ENCODE results near the gene GPR15LG.
A peak's percentile ranks its signal among the peaks of the same experiment; 100 is the strongest.

GPR15LG gene

GRCh38 chr10:84188815-84189214 is 15.2 kb downstream of the GPR15LG start:
- DNase-seq, result no peak
- no peaks in the 10 kb centered on the region for H3K36me3 ChIP-seq
- H3K4me1 ChIP-seq, result no peaks in the 10 kb centered on the region
- no peaks in the 10 kb centered on the region for H3K9me3 ChIP-seq
- H3K27me3 ChIP-seq, result peaks cover 2% of the 10 kb centered on the region
- no peak overlapping the region for H3K4me3 ChIP-seq (ENCODE audit: low read depth, low read length)
- TF ChIP-seq, protein P1, sequence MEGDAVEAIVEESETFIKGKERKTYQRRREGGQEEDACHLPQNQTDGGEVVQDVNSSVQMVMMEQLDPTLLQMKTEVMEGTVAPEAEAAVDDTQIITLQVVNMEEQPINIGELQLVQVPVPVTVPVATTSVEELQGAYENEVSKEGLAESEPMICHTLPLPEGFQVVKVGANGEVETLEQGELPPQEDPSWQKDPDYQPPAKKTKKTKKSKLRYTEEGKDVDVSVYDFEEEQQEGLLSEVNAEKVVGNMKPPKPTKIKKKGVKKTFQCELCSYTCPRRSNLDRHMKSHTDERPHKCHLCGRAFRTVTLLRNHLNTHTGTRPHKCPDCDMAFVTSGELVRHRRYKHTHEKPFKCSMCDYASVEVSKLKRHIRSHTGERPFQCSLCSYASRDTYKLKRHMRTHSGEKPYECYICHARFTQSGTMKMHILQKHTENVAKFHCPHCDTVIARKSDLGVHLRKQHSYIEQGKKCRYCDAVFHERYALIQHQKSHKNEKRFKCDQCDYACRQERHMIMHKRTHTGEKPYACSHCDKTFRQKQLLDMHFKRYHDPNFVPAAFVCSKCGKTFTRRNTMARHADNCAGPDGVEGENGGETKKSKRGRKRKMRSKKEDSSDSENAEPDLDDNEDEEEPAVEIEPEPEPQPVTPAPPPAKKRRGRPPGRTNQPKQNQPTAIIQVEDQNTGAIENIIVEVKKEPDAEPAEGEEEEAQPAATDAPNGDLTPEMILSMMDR (IDR thresholded peaks at IDR 0.05; ENCODE audit: low read depth, low read length), result no peak

- H3K27me3 ChIP-seq, result peaks cover 4% of the 10 kb centered on the region
- TF ChIP-seq, protein P1 (IDR thresholded peaks at IDR 0.05; ENCODE audit: low read depth, low read length), result no peak
Measured at GRCh38 chr10:84190621-84191020, 17.0 kb downstream of the GPR15LG start.

DNA sequence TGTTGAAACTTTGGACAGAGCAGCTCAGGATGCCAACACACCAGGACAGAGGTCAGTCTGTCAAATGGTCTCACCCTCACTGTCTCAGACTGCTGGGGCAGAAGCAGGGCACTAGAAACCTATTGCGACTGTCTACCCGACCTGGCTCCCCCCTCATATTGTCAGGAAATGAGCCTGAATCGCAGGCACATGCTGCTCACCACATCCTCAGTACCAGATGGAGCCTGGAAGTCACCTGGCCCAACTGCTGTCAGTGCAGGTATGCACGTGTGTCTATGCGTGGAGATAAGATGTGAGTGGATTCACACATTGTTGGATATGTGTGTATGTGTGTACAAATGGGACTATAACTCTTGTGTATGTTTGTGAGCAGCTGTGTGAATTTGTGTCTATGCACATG is 17.5 kb downstream of the GPR15LG start:
- no peak for DNase-seq
- Histone ChIP-seq H3K27me3 (peaks cover 4% of the 10 kb centered on the region), H3K4me3 (ENCODE audit: low read depth, low read length) (no peak overlapping the region), H3K9me3 (no peaks in the 10 kb centered on the region), H3K36me3 (no peaks in the 10 kb centered on the region), H3K4me1 (no peaks in the 10 kb centered on the region)
- TF ChIP-seq, protein P1 (IDR thresholded peaks at IDR 0.05; ENCODE audit: low read depth, low read length), result no peak

More at GRCh38 chr10:84190621-84191020, 17.0 kb downstream of the GPR15LG start:
- no peak overlapping the region for H3K4me3 ChIP-seq (ENCODE audit: low read depth, low read length)
- H3K36me3 ChIP-seq, result no peaks in the 10 kb centered on the region
- no peaks in the 10 kb centered on the region for H3K9me3 ChIP-seq
- no peaks in the 10 kb centered on the region for H3K4me1 ChIP-seq
- DNase-seq, result no peak

DNA sequence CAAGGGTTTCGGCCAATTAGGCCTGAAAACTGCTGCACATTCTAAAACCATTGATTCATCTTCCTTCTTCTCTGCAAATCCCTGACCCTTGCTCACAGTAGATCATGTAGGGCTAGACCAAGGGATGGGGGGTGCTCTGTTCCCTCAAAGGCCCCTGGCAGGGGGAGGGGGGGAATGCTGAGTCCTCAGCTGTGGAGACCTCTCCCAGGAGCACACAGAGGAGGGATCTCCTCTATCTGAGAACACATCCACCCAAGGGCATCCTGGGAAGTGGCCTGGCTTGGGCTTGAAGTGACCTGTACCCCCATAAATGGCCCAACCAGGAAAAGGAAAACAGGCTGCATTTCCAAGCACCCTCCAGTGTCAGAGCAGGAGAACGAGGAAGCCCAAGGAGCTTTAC is 19.7 kb downstream of the GPR15LG start:
- peaks cover 4% of the 10 kb centered on the region for H3K27me3 ChIP-seq
- no peaks in the 10 kb centered on the region for H3K36me3 ChIP-seq
- H3K4me3 ChIP-seq (ENCODE audit: low read depth, low read length), result no peak overlapping the region
- no peaks in the 10 kb centered on the region for H3K4me1 ChIP-seq
- H3K9me3 ChIP-seq, result no peaks in the 10 kb centered on the region
- TF ChIP-seq, protein P1 (IDR thresholded peaks at IDR 0.05; ENCODE audit: low read depth, low read length), result no peak
- no peak for DNase-seq

DNA sequence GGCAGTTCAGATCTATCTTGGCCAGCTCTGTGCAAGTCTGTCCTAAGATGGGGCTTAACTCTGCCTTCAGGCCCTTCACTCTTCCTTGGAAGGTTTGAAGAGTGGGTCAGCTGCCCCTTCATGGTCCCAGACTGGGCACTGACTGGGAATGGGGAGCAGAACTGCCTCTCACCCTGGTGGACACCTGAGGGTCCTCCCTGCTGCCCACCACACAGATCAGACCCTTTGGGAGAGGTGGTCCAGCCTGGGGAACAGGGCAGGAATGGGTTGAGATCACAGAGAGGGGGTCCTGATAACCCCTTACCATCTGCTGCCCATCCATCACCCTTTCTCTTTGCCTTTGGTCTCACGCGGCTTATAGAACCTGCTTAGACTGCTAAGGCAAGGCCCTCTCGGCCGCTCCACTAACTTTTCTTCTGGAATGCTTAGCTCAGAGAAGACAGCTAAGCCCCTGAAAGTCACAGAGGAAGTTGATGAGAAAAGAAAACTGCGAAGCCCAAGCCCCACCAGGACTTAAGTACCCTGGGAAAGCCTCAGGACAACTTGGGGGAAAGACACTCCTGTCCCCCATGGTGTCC is 20.3 kb downstream of the GPR15LG start:
- TF ChIP-seq, protein P1 (IDR thresholded peaks at IDR 0.05; ENCODE audit: low read depth, low read length), result no peak
- Histone ChIP-seq H3K4me3 (ENCODE audit: low read depth, low read length) (peak overlapping the region; percentile 43), H3K9me3 (no peaks in the 10 kb centered on the region), H3K27me3 (peaks cover 4% of the 10 kb centered on the region), H3K4me1 (no peaks in the 10 kb centered on the region), H3K36me3 (no peaks in the 10 kb centered on the region)
- no peak for DNase-seq

DNA sequence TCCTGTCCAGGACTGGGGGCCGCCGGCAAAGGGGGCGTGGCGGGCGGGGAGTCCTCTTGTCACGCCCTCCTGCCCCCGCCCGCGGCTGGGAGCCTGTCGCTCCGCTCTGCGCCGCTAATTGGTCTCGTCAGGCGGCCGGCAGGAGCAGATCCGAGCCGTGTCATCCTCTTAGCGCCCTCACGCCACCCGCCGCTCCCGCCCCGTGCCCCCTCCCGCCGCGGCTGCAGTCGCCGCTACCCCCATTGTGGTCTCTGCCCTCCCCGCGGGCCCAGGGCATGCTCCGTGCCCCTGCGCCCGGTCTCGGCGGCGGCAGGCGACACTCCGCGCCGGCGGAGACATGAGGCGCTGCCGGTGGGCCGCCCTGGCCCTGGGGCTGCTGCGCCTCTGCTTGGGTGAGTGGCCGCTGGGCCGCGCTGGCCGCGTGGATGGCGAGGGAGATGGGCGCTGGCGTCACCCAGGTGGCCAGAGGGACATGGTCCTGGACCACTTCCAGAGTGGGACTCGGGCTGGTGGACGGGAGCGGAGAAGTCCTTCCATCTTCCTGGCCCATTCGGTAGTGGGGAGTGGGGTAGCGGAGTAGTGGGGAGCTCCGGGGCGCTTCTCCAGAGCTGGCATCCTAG is 20.9 kb downstream of the GPR15LG start, which contains the start of gene CDHR1:
Gene CDHR1, plus strand, starts transcription at position 114 of the 620 bp plus-strand sequence. Its CDS starts 224 bp downstream, at position 338.
- Histone ChIP-seq H3K9me3 (no peaks in the 10 kb centered on the region), H3K4me3 (ENCODE audit: low read depth, low read length) (peak within 1 kb of the TSS; percentile 43), H3K36me3 (no peaks in the 10 kb centered on the region), H3K4me1 (no peaks in the 10 kb centered on the region), H3K27me3 (peaks cover 4% of the 10 kb centered on the region)
- TF ChIP-seq, protein P1 (IDR thresholded peaks at IDR 0.05; ENCODE audit: low read depth, low read length), result no peak
- peak; percentile 55 for DNase-seq
